ENCODE measurements around the gene RPL22L1.

DNA sequence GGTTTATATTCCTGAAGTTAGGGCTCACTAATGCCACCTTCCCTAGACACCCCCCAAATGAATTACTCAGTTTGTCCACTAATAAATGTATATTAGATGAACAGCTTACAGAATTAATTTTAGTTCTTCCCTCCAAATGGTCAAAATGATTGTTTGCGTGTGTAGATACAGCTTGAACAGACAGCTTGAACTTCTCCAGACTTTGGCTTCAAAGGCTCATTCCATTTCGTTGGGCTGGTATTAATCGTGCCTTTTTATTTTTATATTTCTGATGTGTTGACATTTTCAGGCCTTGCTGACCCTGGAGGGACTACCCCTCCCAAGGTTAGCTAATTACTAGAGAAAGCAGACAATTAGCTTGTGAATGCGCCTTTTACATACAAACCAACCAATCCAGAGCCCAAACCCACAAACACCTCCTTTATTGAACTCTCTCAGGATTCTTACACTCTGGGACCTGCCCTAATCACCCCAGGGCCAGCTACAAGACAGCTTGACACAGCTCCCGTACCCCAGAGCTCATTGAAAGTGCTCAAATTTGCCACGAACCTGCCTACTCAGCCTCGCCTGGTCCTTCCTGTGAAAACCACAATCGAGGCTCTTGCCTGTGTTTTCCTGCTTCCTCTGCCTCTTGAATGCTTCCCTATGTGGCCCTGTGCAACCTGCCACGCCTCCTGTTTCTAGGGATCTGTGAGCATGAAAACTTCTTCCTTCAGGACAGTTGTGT is 40.3 kb downstream of the RPL22L1 start:
- TF ChIP-seq, protein P1, sequence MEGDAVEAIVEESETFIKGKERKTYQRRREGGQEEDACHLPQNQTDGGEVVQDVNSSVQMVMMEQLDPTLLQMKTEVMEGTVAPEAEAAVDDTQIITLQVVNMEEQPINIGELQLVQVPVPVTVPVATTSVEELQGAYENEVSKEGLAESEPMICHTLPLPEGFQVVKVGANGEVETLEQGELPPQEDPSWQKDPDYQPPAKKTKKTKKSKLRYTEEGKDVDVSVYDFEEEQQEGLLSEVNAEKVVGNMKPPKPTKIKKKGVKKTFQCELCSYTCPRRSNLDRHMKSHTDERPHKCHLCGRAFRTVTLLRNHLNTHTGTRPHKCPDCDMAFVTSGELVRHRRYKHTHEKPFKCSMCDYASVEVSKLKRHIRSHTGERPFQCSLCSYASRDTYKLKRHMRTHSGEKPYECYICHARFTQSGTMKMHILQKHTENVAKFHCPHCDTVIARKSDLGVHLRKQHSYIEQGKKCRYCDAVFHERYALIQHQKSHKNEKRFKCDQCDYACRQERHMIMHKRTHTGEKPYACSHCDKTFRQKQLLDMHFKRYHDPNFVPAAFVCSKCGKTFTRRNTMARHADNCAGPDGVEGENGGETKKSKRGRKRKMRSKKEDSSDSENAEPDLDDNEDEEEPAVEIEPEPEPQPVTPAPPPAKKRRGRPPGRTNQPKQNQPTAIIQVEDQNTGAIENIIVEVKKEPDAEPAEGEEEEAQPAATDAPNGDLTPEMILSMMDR (IDR thresholded peaks at IDR 0.05): no peak
- TF ChIP-seq YY1 (IDR thresholded peaks at IDR 0.05; ENCODE audit: low read depth) (no peak), RFX5 (IDR thresholded peaks at IDR 0.05; ENCODE audit: low read length) (no peak), POLR2AphosphoS5 (IDR thresholded peaks at IDR 0.05; ENCODE audit: low read depth, low read length) (no peak)
